LHCN-M2 (cell line): ENCODE data around the gene WDR7. TPM values are rescaled to one million over a fixed set of nuclear protein-coding genes. Genes with fewer than 3 reads are reported as not detected.

ENCODE experiments used
- DNase-seq: peaks from one replicate; pipeline ENCODE4 v3.0.0-alpha.2; 2012; ENCODE audit warnings: low read depth
- total RNA-seq: library from RNA; depleted of rRNA; stranded (reverse); fragments of >200 nt; gene quantifications from 2 replicates; pipeline ENCODE4 v1.2.3, GENCODE V29; 2014

Gene WDR7
- total RNA-seq, 1 experiment from 2014 or later = 11.0 TPM

DNA sequence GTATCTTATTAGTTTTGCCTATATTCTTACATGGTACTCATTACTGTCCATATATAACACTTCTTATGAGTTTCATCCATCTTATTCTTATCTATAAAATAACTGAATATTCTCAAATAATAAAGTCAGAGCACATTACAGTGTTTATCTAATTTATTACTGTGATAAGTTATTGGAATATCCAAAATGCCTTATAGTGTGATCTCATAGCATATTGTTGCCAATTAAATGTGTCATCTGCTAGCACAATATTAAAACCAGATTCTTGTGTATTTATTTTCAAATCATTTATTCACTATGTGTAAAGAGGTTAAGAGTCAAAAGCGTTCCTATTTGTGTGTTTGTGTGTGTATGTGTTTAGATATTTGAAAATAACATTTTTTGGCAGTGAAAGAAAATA lies 151.9 kb downstream of the WDR7 start:
- DNase-seq = no peak

DNA sequence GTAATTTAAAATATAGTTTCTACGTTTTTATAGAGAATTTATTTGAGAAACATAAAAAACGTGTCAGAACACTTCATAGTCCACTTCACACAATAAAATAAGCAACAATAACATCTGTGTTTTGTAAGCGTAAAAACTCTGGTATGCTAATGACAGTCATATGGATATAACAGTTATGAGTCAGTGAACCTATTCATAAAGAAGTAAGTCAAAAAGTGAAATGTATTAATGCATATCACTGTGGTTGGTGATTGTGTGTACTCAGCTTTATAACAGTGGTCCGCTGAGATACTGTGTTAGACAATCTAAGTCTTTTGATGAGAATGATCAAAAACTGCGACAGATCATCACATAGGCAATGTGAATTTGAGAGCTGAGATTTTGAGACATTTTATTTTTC lies 153.2 kb downstream of the WDR7 start:
- no peak for DNase-seq

DNA sequence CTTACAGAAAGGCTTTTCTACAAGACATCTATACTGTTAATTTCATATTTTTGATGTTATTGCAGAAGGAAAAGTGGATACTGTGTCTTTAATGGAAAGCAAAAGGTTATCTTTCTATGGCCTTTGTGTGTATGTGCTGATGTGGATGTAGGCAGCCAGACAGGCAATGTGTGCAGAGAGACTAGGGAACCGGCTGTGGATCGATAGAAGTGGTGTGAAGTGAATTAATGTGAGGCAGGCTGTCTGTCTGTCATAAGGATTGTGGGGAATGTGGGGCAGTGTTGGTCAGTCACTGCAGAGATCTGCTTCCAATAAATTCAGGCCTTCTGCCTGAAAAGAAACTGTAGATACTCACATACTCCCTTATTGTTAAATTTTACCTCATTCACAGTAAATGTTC lies 156.7 kb downstream of the WDR7 start:
- DNase-seq = no peak

DNA sequence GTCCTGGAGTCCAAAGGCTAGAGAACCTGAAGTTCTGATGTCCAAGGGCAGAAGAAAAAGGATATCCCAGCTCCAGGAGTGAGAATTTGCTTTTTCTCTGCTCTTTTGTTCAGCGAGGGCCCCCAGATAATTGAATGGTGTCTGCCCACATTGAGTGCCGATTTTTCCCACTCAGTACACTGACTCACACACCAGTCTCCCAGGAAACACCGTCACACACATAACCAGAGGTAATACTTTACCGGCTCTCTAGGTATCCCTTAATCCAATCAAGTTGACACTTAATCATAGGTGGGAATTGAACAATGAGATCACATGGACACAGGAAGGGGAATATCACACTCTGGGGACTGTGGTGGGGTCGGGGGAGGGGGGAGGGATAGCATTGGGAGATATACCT lies 161.5 kb downstream of the WDR7 start:
- no peak for DNase-seq

DNA sequence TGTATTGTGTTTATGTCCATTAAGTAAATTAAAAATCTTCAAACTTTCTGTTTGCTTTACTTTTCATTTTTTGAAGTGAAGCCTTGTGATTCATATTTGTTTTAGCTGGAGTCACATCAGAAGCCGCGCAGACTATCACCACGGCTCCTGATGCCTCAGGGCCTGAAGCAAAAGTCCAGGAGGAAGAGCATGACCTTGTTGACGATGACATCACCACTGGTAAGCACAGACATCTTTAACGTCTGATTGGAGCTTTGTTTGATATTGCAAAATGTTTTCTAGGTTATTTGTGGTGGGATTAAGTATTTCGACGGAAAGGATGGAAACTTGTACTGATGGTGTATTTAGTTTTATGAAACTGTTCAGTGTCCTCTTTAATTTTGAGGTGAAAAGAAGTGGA lies 164.8 kb downstream of the WDR7 start:
- DNase-seq = no peak

DNA sequence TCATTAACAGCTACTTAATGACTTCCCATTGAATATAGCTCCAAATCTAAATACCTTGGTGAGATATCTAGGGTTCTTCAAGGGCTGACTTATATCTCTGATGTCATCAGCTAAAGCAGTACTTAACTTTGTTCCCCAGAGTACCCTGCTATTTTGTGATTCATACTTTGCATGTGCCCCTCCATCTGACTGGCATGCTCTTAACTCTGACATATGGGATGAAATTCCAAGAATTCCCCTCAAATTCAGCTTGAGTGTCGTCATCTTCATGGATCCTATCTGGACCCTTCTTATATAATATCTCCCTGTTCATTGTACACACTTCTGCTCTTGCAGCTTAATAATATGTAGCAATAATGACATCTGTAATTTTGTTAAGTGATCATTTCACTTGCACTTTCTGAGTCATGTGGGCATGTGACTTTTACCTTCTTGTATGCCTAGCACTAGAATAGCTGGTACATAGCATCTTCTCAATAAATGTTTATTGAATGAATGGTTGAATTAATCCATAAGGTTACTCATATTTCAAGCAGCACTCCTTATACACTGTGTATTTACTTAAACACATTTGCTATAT lies 172.9 kb downstream of the WDR7 start:
- DNase-seq = peak; percentile 48

DNA sequence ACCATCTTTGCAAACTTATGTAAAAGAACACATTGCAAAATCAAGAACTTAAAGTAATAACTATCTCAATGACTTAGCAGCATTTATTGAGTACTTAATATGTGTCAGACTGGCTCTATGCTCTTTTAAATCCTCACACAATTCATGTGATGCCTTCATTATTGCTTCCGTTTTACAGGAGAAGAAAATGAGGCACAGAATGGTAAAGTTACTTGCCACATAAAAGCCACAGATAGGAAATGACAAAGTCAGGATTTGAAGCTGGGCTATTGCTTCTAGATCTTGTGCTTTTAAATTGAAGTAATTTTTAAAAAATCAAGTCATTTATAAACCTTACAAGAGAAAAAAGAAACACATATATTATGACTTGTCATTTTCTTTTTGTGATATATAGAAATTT lies 174.2 kb downstream of the WDR7 start:
- no peak for DNase-seq

DNA sequence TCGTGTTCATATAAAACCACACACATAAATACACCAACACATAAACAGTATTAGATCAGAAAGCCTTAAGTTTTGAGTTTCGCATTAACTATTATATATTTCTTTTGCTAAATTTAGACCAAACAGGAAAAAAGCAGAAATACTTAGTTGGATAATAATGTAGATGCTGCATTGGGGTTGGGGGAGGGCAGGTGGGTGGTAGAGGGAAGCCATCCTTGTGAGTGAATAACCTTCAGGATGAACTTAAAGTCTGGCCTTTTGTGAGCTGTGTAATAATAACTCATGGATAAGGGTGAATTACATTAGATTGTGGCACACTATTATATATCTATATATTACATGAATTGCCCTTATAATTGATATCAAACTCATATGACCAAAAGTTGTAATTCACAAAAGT lies 174.7 kb downstream of the WDR7 start:
- DNase-seq = no peak

DNA sequence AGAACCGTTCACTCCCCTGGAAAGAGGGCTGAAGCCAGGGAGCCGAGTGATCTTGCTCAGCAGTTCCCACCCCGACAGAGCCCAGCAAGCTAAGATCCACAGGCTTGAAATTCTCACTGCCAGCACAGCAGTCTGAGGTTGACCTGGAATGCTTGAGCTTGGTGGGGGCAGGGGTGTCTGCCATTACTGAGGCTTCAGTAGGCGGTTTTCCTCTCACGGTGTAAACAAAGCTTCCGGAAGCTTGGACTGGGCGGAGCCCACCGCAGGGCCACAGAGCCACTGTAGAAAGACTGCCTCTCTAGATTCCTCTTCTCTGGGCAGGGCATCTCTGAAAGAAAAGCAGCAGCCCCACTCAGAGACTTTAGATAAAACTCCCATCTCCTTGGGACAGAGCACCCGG lies 180.8 kb downstream of the WDR7 start:
- no peak for DNase-seq

DNA sequence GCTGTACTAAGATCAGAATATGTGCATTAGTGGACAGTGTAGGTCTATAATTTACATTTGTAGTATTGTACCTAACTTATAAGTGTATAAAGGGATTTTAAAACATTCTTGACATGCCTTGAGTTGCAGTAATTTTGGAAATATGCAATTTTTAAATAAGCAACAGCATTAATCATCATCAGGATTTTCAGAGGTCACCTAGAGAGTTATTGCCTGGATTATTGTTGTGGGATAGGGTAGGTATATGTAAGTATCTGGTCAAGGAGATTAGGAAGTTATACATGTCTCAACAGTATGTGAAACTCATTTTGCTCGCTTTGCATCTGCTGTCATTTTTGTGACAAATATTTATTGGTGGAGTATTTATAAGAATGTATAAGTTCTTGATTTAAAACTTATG lies 184.2 kb downstream of the WDR7 start:
- DNase-seq = no peak

DNA sequence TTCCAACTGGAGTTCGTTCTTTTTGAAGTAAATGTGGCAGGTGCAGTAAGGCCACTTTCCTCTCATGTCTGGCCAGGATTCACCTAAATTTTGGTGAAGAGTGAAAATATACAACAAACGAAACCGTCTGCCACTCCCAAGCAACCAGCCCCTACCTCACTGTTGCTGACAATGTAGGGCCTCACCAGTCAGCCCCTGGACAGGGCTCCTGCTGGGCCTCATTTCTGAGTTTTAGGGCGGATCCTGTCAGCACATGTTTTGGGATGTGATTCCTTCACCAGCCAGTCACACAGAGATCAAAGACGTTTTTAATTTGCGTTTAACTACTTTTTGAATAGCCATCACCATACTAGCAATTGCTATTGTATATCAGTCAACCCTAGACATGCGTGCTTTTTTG lies 185.0 kb downstream of the WDR7 start:
- no peak for DNase-seq

DNA sequence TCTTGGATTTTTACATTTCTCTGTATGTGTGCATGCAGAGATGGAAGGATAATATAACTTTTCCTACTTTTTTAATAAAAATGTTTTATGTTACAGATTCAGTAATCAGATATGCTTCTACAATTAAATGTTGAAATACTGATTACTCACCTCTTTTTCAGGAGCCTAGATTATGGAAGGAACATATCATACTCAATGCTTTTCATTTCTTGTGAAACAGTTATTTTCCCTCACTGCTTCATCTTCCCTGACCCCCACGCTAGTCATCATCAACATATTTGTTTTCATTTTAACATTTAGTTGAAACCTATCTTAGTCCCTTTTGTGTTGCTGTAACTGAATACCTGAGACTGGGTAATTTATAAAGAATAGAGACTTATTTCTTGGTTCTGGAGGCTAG lies 190.7 kb downstream of the WDR7 start:
- peak; percentile 24 for DNase-seq

DNA sequence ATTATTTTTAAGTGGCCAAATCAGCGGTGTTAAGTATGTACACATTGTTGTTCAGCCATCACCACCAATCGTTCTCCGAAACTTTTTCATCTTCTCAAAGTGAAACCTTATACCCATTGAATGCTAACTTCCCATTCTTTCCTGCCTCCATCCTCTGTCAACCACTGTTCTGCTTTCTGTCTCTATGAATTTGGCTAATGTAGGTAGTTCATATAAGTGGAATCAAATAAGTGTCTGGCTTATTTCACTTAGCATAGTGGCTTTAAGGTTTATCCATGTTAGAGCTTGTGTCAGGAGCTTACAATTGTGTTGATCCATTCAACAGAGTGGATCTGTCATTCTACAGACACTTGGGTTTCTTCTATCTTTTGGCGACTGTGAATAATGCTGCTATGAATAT lies 192.1 kb downstream of the WDR7 start:
- DNase-seq = no peak

DNA sequence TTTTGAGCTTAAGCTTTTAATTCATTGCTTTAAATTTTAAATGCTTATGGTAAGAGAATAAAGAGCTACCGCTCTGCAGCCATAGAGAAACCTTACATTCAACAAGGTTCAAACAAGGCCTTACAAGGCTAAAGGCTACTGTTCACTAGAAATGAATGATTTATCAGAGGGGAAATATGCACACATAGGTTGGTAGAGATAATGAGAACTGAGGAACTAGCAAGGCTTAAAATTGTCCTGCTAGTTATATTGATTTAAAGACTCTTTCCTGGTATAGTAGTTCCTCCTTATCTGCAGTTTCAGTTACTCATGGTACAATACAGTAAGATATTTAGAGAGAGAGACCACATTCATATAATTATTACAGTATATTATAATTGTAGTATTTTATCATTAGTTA lies 193.4 kb downstream of the WDR7 start:
- DNase-seq = no peak

DNA sequence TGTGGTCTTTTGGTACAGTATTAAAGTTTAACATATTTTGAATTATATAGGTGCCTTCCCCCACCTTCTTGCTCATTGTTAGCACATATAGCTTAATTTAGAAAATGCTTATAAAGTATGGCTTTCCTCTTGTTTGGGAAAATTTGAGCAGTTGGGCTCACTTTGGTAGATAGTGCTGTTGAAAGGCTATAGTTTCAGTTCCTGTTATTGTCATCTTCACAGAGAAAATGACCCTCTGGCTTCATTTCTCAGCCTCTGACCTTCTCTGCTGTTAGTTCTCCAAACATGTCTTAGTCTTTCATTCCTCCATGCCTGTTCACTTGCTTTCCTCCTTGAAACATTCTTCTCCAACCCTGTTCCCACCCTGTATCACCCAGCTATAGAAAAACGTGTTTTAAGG lies 200.6 kb downstream of the WDR7 start:
- DNase-seq = no peak

DNA sequence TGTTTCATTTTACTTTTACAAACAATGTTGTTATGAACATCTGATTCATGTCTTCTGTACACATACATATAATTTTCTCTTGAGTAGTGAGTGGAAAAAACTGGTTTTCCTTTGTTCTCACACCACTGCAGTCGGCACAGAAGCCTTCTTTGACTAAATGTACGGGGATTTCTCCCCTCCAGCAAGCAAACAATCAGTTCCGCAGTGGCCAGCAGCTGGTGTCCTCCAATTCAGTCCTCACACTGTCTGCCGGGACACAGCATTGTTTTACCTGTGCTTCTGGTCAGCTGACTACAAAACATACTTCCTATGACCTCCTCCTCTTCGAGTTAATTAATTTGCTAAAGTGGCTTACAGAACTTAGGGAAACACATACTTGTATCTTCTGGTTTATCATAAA lies 202.8 kb downstream of the WDR7 start:
- DNase-seq = no peak

DNA sequence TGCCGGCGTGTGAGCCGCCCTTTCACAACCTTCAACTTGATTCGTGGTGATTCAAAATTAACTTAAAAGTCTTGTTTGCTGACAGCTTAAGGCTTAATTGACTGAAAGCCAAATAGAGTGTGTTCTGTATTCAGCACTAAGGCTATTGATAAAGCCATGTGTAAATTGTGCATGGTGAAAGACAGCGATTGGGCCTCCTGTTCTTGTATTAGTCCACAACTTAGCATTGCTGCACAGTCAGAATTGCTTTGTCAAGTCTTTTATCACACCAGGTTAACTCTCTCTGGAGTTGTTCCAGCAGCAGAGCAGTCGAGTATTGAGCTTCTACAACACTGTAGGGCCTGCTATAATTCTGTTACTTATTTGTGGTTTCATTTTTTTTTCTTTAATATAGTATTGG lies 210.1 kb downstream of the WDR7 start:
- DNase-seq = no peak

DNA sequence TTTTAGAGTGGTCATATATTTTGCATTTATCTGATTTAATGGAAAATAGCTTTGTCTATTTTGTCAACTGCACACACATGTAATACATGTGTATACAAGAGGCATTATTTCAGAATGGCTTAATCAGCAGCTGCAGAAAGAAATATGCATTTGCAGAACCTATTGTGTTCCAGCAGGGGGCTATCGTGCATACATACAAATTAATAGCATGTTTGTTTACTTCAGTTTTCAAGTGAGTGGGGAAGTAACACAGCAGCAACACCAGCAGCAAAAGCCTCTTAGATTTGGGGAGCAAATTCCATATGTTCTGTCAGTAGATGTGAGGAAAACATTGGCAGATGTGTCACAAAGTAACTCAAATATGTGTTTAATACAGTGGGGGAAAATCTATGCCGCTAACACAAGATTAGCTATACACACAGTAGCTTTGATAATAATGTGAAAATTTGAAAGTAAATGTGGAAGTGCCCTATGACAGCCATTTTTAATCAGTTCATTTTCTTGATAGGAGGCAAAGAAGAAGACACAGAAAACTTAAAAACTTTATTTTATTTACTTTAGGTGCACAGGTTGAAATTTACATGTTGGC lies 218.1 kb downstream of the WDR7 start:
- DNase-seq = peak; percentile 59

DNA sequence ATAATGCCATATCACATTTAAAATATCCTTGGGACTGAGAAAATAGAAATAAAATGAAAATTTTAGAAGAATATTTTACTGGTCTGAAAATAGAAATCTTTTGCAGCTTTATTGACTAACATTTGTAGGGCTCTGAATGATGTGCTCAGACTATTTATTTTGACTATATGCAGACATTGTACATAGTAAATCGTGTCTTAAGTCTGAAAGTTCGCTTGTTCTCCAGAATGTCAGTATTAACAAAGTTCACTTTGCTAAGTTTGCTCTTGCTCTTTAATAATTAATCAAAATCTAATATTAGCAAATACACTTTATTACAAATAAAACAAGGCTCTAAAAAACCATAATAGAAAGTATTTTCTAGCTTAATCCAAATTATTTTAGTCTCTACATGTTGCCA lies 219.8 kb downstream of the WDR7 start:
- DNase-seq = no peak

DNA sequence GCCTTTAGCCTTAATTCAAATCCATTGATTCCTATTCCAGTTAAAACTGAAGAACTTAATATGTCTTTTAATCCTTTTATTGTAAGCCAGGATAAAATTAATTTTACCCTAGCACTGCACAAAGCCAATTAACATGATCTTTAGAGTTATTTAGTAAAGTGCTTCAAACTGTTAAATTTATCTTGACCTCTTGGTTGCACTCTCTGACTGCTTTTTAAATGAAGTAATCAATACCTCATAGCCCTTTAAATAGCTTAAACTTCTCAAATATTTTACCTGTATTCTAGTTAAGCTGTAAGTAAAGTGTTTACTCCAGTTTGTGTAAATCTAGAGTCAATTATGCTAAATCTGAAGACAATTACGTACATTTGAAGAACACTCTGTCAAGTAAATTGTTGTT lies 221.0 kb downstream of the WDR7 start:
- no peak for DNase-seq

DNA sequence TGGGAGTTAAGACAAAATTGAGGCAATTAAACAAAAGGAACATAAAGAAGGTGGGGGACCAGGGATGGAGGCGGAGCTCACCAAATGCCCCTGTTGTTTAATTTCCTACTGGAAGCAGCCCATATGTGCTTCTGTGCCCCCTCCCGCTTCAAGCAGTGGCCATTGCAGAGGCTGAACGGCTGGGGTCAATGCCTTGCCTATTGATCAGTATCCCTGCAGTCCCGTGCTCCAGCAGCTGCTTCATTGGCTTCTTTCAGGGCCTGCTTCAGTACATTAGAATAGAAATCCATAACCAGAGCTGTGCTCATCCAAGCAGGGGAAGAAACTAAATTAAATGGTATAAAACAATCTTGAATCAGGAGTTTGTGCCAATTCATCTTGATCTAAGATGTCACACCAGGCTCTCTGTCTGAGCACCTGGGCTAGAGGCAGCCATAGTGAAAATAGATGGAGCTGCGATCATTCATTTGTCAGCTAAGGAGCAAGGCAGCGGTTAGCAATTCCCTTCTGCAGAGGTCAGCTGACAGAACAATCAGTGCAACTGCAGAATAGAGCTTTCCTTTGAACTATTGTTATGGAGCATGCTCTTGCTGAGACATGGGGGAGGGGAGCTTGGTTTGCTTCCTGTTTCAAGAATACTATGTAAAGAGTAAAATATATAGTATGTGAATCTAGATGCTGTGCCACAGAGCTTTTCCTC lies 222.4 kb downstream of the WDR7 start:
- DNase-seq = no peak

DNA sequence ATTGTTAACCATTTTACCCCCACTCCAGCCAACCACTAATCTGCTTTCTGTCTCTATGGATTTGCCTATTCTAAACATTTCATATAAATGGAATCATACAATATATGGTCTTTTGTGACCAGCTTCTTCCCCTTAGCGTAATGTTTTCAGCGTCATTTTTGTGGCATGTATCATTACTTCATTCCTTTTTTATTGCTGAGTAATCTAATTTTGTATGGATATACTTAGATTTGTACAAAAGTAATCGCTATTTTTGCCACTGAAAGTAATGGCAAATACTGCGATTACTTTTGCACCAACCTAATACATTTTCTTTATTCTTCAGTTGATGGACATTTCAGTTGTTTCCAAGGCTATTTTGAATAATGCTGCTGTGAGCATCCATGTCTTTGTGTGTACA lies 227.6 kb downstream of the WDR7 start:
- DNase-seq = no peak

DNA sequence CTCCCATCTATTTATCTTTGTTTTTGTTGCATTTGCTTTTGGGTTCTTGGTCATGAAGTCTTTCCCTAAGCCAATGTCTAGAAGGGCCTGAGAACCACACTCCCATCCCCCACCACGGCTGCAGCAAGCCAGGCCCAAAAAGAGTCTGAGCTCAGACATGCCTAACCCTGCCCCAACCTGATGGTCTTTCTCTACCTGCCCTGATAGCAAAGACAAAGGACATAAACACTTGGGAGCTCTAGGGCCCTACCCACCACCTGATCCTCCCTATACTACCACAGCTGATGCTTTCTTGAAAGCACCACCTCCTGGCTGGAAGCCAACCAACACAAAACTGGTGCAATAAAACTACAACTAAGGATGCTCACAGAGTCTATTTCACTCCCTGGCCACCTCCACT lies 233.4 kb downstream of the WDR7 start:
- DNase-seq = no peak

DNA sequence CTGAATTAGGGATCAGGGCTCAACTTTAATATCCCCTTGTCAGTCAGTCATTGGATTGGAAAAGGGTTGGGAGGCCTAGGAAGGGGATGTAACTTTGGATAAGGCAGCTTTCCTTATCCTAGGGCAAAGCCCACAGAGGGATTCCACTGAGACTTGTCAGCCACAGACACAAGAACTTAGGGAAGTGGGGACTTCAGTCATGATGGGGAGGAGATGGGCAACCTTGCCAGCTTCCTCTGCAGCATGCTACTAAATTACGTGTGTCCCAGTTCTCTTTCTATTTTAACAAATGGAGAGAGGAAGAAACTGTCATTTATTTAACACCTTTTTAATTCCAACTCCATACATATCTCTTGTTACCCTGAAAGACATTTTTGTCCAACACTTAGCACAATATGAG lies 237.8 kb downstream of the WDR7 start:
- DNase-seq = no peak
